ENCODE results near the gene NIT1. TPM values are rescaled to one million over a fixed set of nuclear protein-coding genes. Genes with fewer than 3 reads are reported as not detected.

NIT1 gene
- total and polyA plus RNA-seq, 2 of the 13 experiments (the other 11 are each of a cell fraction or from before 2014, with no cell fraction given) = 22.7 to 31.0 TPM

DNA sequence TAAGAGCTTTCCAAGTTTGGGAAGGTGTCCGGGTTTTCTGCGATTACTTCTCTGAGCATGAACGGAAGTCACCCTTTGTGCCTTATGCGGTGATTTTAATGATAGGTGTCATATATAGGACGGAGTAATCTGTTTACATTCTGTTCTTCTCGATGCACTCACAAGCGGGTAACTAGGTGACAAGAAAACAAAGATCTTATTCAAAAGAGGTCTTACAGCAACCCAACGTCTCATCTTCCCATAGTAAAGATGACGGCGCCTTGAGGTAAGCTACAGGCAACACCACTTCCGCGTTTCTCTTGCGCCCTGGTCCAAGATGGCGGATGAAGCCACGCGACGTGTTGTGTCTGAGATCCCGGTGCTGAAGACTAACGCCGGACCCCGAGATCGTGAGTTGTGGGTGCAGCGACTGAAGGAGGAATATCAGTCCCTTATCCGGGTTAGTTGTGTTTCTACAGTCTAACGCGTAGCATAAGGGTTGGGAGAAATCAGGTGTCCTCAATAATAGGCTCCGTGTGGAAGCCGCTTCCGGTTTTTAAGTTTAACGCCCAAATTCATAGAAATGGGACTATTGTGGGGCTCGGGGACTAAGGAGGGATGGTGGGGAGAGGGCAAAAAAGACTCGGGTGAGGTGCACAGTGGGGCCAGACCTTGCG, 35.9 kb downstream of the NIT1 start, which contains the start of gene UFC1 (continued):
- TF ChIP-seq, protein P1, sequence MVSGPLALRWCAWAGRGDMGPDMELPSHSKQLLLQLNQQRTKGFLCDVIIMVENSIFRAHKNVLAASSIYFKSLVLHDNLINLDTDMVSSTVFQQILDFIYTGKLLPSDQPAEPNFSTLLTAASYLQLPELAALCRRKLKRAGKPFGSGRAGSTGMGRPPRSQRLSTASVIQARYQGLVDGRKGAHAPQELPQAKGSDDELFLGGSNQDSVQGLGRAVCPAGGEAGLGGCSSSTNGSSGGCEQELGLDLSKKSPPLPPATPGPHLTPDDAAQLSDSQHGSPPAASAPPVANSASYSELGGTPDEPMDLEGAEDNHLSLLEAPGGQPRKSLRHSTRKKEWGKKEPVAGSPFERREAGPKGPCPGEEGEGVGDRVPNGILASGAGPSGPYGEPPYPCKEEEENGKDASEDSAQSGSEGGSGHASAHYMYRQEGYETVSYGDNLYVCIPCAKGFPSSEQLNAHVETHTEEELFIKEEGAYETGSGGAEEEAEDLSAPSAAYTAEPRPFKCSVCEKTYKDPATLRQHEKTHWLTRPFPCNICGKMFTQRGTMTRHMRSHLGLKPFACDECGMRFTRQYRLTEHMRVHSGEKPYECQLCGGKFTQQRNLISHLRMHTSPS (CRISPR knock-in tag; IDR thresholded peaks at IDR 0.05; ENCODE audit: low read depth) = no peak
- no peak; the same call in 1 of the 2 replicates for TF ChIP-seq EED (CRISPR knock-in tag; IDR thresholded peaks at IDR 0.05)
- TF ChIP-seq SKI (IDR thresholded peaks at IDR 0.05; ENCODE audit: partially characterized antibody) = no peak
- TF ChIP-seq REXO4 (CRISPR knock-in tag; IDR thresholded peaks at IDR 0.05; ENCODE audit: borderline replicate concordance) = no peak
- no peak for TF ChIP-seq HMG20A (CRISPR knock-in tag; IDR thresholded peaks at IDR 0.05; ENCODE audit: borderline replicate concordance)
- no peak for TF ChIP-seq ZNF891 (CRISPR knock-in tag; IDR thresholded peaks at IDR 0.05)
- no peak for TF ChIP-seq SOX13 (IDR thresholded peaks at IDR 0.05)
- TF ChIP-seq SOX13 (CRISPR knock-in tag; conservative IDR thresholded peaks at IDR 0.05 in 1 of 2, IDR thresholded peaks at IDR 0.05 in 1 of 2) = no peak
- TF ChIP-seq ZNF138 (CRISPR knock-in tag; IDR thresholded peaks at IDR 0.05; ENCODE audit: low read depth) = no peak
- TF ChIP-seq ZNF569 (CRISPR knock-in tag; IDR thresholded peaks at IDR 0.05; ENCODE audit: borderline replicate concordance) = no peak
- TF ChIP-seq, protein P2, sequence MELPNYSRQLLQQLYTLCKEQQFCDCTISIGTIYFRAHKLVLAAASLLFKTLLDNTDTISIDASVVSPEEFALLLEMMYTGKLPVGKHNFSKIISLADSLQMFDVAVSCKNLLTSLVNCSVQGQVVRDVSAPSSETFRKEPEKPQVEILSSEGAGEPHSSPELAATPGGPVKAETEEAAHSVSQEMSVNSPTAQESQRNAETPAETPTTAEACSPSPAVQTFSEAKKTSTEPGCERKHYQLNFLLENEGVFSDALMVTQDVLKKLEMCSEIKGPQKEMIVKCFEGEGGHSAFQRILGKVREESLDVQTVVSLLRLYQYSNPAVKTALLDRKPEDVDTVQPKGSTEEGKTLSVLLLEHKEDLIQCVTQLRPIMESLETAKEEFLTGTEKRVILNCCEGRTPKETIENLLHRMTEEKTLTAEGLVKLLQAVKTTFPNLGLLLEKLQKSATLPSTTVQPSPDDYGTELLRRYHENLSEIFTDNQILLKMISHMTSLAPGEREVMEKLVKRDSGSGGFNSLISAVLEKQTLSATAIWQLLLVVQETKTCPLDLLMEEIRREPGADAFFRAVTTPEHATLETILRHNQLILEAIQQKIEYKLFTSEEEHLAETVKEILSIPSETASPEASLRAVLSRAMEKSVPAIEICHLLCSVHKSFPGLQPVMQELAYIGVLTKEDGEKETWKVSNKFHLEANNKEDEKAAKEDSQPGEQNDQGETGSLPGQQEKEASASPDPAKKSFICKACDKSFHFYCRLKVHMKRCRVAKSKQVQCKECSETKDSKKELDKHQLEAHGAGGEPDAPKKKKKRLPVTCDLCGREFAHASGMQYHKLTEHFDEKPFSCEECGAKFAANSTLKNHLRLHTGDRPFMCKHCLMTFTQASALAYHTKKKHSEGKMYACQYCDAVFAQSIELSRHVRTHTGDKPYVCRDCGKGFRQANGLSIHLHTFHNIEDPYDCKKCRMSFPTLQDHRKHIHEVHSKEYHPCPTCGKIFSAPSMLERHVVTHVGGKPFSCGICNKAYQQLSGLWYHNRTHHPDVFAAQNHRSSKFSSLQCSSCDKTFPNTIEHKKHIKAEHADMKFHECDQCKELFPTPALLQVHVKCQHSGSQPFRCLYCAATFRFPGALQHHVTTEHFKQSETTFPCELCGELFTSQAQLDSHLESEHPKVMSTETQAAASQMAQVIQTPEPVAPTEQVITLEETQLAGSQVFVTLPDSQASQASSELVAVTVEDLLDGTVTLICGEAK (IDR thresholded peaks at IDR 0.05) = peak; percentile 85
- TF ChIP-seq, protein P2 (CRISPR knock-in tag; IDR thresholded peaks at IDR 0.05) = peak; percentile 43; the same call in 1 of the 2 replicates
- TF ChIP-seq JUN (CRISPR knock-in tag; IDR thresholded peaks at IDR 0.05) = no peak
- no peak for TF ChIP-seq ISX (CRISPR knock-in tag; conservative IDR thresholded peaks at IDR 0.05)
- TF ChIP-seq YEATS4 (CRISPR knock-in tag; IDR thresholded peaks at IDR 0.05; ENCODE audit: borderline replicate concordance) = peak; percentile 94
- TF ChIP-seq, protein P3, sequence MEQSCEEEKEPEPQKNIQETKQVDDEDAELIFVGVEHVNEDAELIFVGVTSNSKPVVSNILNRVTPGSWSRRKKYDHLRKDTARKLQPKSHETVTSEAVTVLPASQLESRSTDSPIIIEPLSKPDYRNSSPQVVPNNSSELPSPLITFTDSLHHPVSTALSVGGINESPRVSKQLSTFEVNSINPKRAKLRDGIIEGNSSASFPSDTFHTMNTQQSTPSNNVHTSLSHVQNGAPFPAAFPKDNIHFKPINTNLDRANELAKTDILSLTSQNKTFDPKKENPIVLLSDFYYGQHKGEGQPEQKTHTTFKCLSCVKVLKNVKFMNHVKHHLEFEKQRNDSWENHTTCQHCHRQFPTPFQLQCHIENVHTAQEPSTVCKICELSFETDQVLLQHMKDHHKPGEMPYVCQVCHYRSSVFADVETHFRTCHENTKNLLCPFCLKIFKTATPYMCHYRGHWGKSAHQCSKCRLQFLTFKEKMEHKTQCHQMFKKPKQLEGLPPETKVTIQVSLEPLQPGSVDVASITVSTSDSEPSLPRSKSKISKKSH (CRISPR knock-in tag; IDR thresholded peaks at IDR 0.05; ENCODE audit: borderline replicate concordance) = no peak
- no peak for TF ChIP-seq HIVEP1 (CRISPR knock-in tag; IDR thresholded peaks at IDR 0.05)
- no peak for TF ChIP-seq ZNF44 (CRISPR knock-in tag; IDR thresholded peaks at IDR 0.05)
